ENCODE measurements around the gene SEPTIN1.

Gene SEPTIN1

DNA sequence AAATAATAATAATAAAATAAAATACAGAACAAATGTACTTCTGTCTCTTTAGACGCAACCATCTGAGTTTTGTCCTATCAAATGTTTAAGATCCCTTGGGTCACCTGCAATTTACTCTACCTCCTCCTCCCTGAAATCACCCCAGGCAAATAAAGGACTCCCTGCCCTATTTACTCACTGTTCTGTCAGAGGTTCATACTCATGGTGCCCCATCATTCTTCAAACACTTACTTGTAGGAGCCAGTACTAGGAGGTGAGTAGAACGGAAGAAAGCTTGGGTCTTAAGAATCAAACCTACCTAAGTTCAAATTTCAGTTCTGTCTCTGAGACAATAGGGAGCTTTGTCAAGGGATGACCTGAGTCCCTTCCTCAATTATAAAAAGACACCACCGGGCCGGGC, 15.8 kb downstream of the SEPTIN1 start:
- DNase-seq = no peak
- TF ChIP-seq GATA1 (IDR thresholded peaks at IDR 0.05; ENCODE audit: low read depth, low read length) (no peak), POLR2A (IDR thresholded peaks at IDR 0.05; ENCODE audit: low read length) (no peak)

DNA sequence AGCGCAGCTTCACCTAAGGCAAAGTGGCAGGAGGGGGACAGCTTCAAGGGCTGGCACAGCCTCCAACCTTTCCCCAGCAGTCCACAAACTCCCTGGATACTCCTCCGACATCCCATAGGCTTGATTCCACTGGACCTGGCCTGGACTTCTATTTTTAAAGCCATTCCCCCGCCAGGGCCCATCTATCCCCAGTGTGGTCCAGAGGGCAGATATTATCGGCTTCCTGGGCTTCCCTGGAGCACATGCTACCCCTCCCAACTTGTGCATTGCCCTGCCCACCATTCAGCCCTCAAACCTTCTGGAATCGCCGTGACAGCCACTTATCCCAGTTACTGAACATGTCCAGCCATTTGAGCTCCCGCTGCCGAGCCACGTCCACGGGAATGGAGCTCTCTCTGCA, 17.2 kb downstream of the SEPTIN1 start:
- TF ChIP-seq GATA1 (IDR thresholded peaks at IDR 0.05; ENCODE audit: low read depth, low read length) (no peak), POLR2A (IDR thresholded peaks at IDR 0.05; ENCODE audit: low read length) (no peak)
- DNase-seq = no peak

- no peak for DNase-seq
- TF ChIP-seq GATA1 (IDR thresholded peaks at IDR 0.05; ENCODE audit: low read depth, low read length) = no peak
- TF ChIP-seq POLR2A (IDR thresholded peaks at IDR 0.05; ENCODE audit: low read length) = no peak
Observed at GRCh38 chr16:30361180-30361579, 21.2 kb downstream of the SEPTIN1 start.

- DNase-seq = no peak
Observed at GRCh38 chr16:30359871-30360170, 22.5 kb downstream of the SEPTIN1 start.

DNA sequence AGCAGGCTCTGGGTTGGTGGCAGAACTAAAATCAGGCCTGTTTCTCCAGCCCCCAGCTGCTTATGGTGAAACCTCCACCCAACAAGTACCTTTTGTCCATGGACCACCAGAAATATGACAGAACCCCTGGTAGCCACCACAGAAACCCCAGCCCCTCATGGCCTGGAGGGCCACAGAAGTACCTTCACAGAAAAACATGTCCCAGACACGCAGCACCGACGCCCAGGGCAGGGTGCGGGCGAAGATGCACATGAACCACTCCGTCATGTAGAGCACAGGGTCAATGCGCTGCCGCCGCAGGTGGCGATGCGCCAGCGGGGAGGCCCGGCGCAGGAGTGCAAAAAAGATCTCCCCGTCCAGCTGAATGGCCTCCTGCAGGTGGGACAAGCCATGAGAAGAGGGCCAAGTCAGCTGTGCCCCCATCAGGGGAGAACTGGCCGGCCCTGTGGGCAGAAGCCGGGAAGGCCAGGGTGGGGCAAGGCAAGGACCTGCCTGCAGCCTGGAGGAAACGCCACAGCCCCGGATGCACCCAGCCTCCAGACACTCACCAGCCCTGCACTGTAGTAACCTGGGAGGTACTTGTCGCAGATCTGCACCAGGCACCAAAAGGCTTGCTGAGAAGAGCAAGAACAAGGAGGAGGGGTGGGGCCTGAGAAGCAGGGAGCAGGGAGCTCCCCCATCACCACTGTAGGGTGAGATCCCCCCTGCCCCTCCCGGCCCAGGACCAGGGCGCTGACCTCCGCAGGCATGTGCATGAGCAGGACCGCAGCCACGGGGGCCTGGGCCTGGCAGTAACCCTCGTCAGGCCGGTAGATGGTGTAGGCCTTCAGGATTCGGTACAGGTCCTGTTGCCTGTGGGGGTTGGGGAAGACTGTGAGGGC, 23.1 kb downstream of the SEPTIN1 start:
- no peak for DNase-seq
- TF ChIP-seq POLR2A (IDR thresholded peaks at IDR 0.05; ENCODE audit: low read length) (no peak), GATA1 (IDR thresholded peaks at IDR 0.05; ENCODE audit: low read depth, low read length) (no peak)

More at GRCh38 chr16:30359871-30360170, 22.5 kb downstream of the SEPTIN1 start:
- TF ChIP-seq POLR2A (IDR thresholded peaks at IDR 0.05; ENCODE audit: low read length) = no peak
- TF ChIP-seq GATA1 (IDR thresholded peaks at IDR 0.05; ENCODE audit: low read depth, low read length) = no peak

DNA sequence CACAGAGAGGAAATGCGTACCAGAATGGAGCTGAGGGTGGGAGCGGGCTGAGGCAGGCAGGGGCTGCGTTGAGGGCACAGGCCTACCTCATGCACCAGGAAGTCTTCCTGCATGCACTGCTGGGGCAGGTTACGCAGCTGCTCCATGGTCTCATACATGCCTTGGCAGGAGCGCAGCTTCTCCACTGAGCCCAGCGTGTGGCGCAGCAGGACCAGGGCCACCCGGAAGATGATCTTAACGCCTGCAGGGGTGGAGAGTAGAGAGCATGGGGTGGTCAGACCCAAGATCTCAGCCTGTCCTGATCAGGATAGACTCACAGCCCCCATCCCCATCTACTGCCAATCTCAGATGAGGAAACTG, 23.8 kb downstream of the SEPTIN1 start:
- TF ChIP-seq POLR2A (IDR thresholded peaks at IDR 0.05; ENCODE audit: low read length) (no peak), GATA1 (IDR thresholded peaks at IDR 0.05; ENCODE audit: low read depth, low read length) (no peak)
- no peak for DNase-seq

DNA sequence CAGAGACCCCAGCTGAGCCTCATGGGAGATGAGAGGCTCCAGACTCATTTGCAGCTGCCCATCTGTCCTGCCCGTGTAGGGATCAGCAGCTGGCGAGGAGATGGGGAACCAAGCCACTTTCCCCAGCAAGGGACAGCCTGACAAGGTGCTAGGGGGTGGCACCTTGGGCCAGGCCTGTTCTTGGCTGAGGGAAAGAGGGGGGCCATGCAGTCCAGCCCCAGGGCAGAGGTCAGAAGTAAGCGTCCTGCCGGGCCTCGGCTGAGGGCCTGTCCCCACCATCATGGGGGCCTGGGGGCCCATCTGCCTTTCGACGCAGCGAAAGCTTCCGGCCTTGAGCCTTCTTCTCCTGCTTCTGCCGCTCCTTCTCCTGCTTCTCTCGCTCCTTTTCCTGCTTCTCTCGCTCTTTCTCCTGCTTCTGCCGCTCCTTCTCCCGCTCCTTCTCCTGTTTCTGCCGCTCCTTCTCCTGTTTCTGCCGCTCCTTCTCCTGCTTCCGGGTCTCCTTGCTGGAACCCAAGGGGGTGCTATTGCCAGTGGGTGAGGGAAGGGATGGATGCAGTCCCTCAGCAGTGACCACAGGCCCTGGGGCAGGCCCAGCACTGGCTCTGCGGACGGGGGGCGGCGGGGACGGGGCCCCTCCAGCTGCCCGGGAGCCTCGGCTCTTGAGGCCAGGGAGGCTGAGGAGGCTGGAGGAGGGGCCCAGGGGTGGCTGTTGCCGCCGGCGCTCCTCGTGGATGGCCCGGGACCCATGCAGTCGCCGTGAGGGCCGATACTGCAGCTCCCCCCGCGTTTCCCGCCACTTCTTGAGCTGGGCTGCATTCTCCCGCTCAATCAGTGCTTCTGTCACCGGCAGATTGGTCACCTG, 24.4 kb downstream of the SEPTIN1 start:
- TF ChIP-seq GATA1 (IDR thresholded peaks at IDR 0.05; ENCODE audit: low read depth, low read length) (no peak), POLR2A (IDR thresholded peaks at IDR 0.05; ENCODE audit: low read length) (no peak)
- no peak for DNase-seq

- DNase-seq = no peak
- TF ChIP-seq POLR2A (IDR thresholded peaks at IDR 0.05; ENCODE audit: low read length) (no peak), GATA1 (IDR thresholded peaks at IDR 0.05; ENCODE audit: low read depth, low read length) (no peak)
Observed at GRCh38 chr16:30357085-30357714, 25.2 kb downstream of the SEPTIN1 start.

- no peak for DNase-seq
- TF ChIP-seq POLR2A (IDR thresholded peaks at IDR 0.05; ENCODE audit: low read length) (no peak), GATA1 (IDR thresholded peaks at IDR 0.05; ENCODE audit: low read depth, low read length) (no peak)
Observed at GRCh38 chr16:30356401-30357084, 25.8 kb downstream of the SEPTIN1 start.

- DNase-seq = no peak
- TF ChIP-seq POLR2A (IDR thresholded peaks at IDR 0.05; ENCODE audit: low read length) (no peak), GATA1 (IDR thresholded peaks at IDR 0.05; ENCODE audit: low read depth, low read length) (no peak)
Observed at GRCh38 chr16:30355954-30356308, 26.4 kb downstream of the SEPTIN1 start.

GRCh38 chr16:30355144-30355953, 27.0 kb downstream of the SEPTIN1 start, which contains the start of gene CD2BP2:
CD2BP2 (minus strand) TSS chr16:30355308; CDS start chr16:30354681, 627 bp downstream.
- TF ChIP-seq POLR2A (IDR thresholded peaks at IDR 0.05; ENCODE audit: low read length) = peak; percentile 89
- TF ChIP-seq GATA1 (IDR thresholded peaks at IDR 0.05; ENCODE audit: low read depth, low read length) = no peak
- peak; percentile 97 to 98 for DNase-seq

- DNase-seq = peak in 1 of 2 experiments; percentile 68
- TF ChIP-seq GATA1 (IDR thresholded peaks at IDR 0.05; ENCODE audit: low read depth, low read length) (no peak), POLR2A (IDR thresholded peaks at IDR 0.05; ENCODE audit: low read length) (no peak)
Observed at GRCh38 chr16:30354423-30355143, 27.8 kb downstream of the SEPTIN1 start.

All from erythroblast (primary cell).